ENCODE results near the gene ZBTB21. TPM values are rescaled to one million over a fixed set of nuclear protein-coding genes. Genes with fewer than 3 reads are reported as not detected.

ZBTB21 gene
- total and polyA plus RNA-seq, 2 donors: 5.4 to 7.9 TPM

- WGBS: 98% methylated on average over 9 of the region's 9 CpGs
- DNase-seq (ENCODE audit: low read depth in 6 of 9, low spot score in 9 of 9): no peak
- Histone ChIP-seq H3K27ac (ENCODE audit: low read depth in 1 of 2, low read length in 1 of 2) (no peak overlapping the region), H3K9me3 (ENCODE audit: control insufficient read depth in 2 of 2, insufficient read depth in 1 of 2, low read length in 1 of 2) (peaks cover 0 to 3% of the 10 kb centered on the region in 2 donors), H3K36me3 (ENCODE audit: control insufficient read depth in 2 of 2, insufficient read depth in 2 of 2, low read length in 1 of 2) (no peaks in the 10 kb centered on the region), H3K4me1 (ENCODE audit: control insufficient read depth in 2 of 2, insufficient read depth in 2 of 2, low read length in 2 of 2) (peaks cover 8 to 39% of the 10 kb centered on the region in 2 donors), H3K27me3 (ENCODE audit: control insufficient read depth in 2 of 2, insufficient read depth in 1 of 2, low read length in 1 of 2) (no peaks in the 10 kb centered on the region), H3K4me3 (ENCODE audit: low read length in 2 of 2) (no peak overlapping the region)
Observed at GRCh38 chr21:42055425-42055824, 45.3 kb upstream of the ZBTB21 start.

- H3K4me1 ChIP-seq (ENCODE audit: control insufficient read depth in 2 of 2, insufficient read depth in 2 of 2, low read length in 2 of 2): peaks cover 7 to 21% of the 10 kb centered on the region in 2 donors
- 63% methylated on average over 9 of the region's 9 CpGs for WGBS
- no peak for DNase-seq (ENCODE audit: low read depth in 6 of 9, low spot score in 9 of 9)
- no peak overlapping the region for H3K27ac ChIP-seq (ENCODE audit: low read depth in 1 of 2, low read length in 1 of 2)
- H3K4me3 ChIP-seq (ENCODE audit: low read length in 2 of 2): no peak overlapping the region
- H3K27me3 ChIP-seq (ENCODE audit: control insufficient read depth in 2 of 2, insufficient read depth in 1 of 2, low read length in 1 of 2): no peaks in the 10 kb centered on the region
- no peaks in the 10 kb centered on the region for H3K36me3 ChIP-seq (ENCODE audit: control insufficient read depth in 2 of 2, insufficient read depth in 2 of 2, low read length in 1 of 2)
- peaks cover 0 to 3% of the 10 kb centered on the region in 2 donors for H3K9me3 ChIP-seq (ENCODE audit: control insufficient read depth in 2 of 2, insufficient read depth in 1 of 2, low read length in 1 of 2)
Observed at GRCh38 chr21:42051788-42052187, 41.6 kb upstream of the ZBTB21 start.

- H3K4me1 ChIP-seq (ENCODE audit: control insufficient read depth in 2 of 2, insufficient read depth in 2 of 2, low read length in 2 of 2): peaks cover 0 to 7% of the 10 kb centered on the region in 2 donors
Observed at GRCh38 chr21:42049578-42050430, 39.6 kb upstream of the ZBTB21 start.

GRCh38 chr21:42048870-42049577 lies 38.9 kb upstream of the ZBTB21 start:
- WGBS: 97% methylated on average over 10 of the region's 10 CpGs
- Histone ChIP-seq H3K27me3 (ENCODE audit: control insufficient read depth in 2 of 2, insufficient read depth in 1 of 2, low read length in 1 of 2) (no peaks in the 10 kb centered on the region), H3K4me3 (ENCODE audit: low read length in 2 of 2) (no peak overlapping the region), H3K4me1 (ENCODE audit: control insufficient read depth in 2 of 2, insufficient read depth in 2 of 2, low read length in 2 of 2) (peaks cover 0 to 7% of the 10 kb centered on the region in 2 donors), H3K27ac (ENCODE audit: low read depth in 1 of 2, low read length in 1 of 2) (no peak overlapping the region), H3K36me3 (ENCODE audit: control insufficient read depth in 2 of 2, insufficient read depth in 2 of 2, low read length in 1 of 2) (no peaks in the 10 kb centered on the region), H3K9me3 (ENCODE audit: control insufficient read depth in 2 of 2, insufficient read depth in 1 of 2, low read length in 1 of 2) (no peaks in the 10 kb centered on the region)
- no peak for DNase-seq (ENCODE audit: low read depth in 6 of 9, low spot score in 9 of 9)

More at GRCh38 chr21:42049578-42050430, 39.6 kb upstream of the ZBTB21 start:
- Histone ChIP-seq H3K27me3 (ENCODE audit: control insufficient read depth in 2 of 2, insufficient read depth in 1 of 2, low read length in 1 of 2) (no peaks in the 10 kb centered on the region), H3K27ac (ENCODE audit: low read depth in 1 of 2, low read length in 1 of 2) (no peak overlapping the region), H3K4me3 (ENCODE audit: low read length in 2 of 2) (no peak overlapping the region), H3K9me3 (ENCODE audit: control insufficient read depth in 2 of 2, insufficient read depth in 1 of 2, low read length in 1 of 2) (no peaks in the 10 kb centered on the region), H3K36me3 (ENCODE audit: control insufficient read depth in 2 of 2, insufficient read depth in 2 of 2, low read length in 1 of 2) (no peaks in the 10 kb centered on the region)
- WGBS: 96% methylated on average over 16 of the region's 16 CpGs
- no peak for DNase-seq (ENCODE audit: low read depth in 6 of 9, low spot score in 9 of 9)

- H3K27ac ChIP-seq (ENCODE audit: low read depth in 1 of 2, low read length in 1 of 2): no peak overlapping the region
- H3K9me3 ChIP-seq (ENCODE audit: control insufficient read depth in 2 of 2, insufficient read depth in 1 of 2, low read length in 1 of 2): no peaks in the 10 kb centered on the region
- no peak overlapping the region for H3K4me3 ChIP-seq (ENCODE audit: low read length in 2 of 2)
- H3K27me3 ChIP-seq (ENCODE audit: control insufficient read depth in 2 of 2, insufficient read depth in 1 of 2, low read length in 1 of 2): no peaks in the 10 kb centered on the region
- DNase-seq (ENCODE audit: low read depth in 6 of 9, low spot score in 9 of 9): no peak
- H3K4me1 ChIP-seq (ENCODE audit: control insufficient read depth in 2 of 2, insufficient read depth in 2 of 2, low read length in 2 of 2): peaks cover 0 to 15% of the 10 kb centered on the region in 2 donors
- H3K36me3 ChIP-seq (ENCODE audit: control insufficient read depth in 2 of 2, insufficient read depth in 2 of 2, low read length in 1 of 2): no peaks in the 10 kb centered on the region
- 96% methylated on average over 19 of the region's 19 CpGs for WGBS
Observed at GRCh38 chr21:42047821-42048613, 37.9 kb upstream of the ZBTB21 start.

- Histone ChIP-seq H3K27me3 (ENCODE audit: control insufficient read depth in 2 of 2, insufficient read depth in 1 of 2, low read length in 1 of 2) (no peaks in the 10 kb centered on the region), H3K4me3 (ENCODE audit: low read length in 2 of 2) (no peak overlapping the region), H3K4me1 (ENCODE audit: control insufficient read depth in 2 of 2, insufficient read depth in 2 of 2, low read length in 2 of 2) (peaks cover 8 to 38% of the 10 kb centered on the region in 2 donors), H3K9me3 (ENCODE audit: control insufficient read depth in 2 of 2, insufficient read depth in 1 of 2, low read length in 1 of 2) (peaks cover 0 to 2% of the 10 kb centered on the region in 2 donors), H3K27ac (ENCODE audit: low read depth in 1 of 2, low read length in 1 of 2) (no peak overlapping the region), H3K36me3 (ENCODE audit: control insufficient read depth in 2 of 2, insufficient read depth in 2 of 2, low read length in 1 of 2) (no peaks in the 10 kb centered on the region)
- no peak for DNase-seq (ENCODE audit: low read depth in 6 of 9, low spot score in 9 of 9)
- WGBS: 97% methylated on average over 7 of the region's 7 CpGs
Observed at GRCh38 chr21:42044871-42045495, 34.8 kb upstream of the ZBTB21 start.

DNA sequence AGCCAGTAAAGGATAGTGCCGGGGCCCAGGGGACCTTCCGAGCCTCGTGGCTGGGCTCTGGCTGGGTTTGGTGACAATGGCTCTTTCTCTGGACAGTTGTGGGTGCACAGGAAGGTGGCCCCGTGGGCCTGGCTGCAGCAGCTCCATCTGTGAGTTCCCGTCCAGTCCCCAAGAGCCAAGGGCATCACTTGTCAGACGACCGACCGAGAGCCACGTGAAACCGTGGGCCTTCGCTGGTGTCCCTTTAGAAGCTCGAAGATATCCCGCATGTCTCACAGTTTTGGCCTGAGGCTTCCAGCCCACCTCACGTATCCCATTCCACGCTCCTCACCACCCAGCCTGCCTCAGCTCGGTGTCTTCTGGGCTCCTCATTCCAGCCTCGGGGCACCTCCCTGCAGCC lies 33.8 kb upstream of the ZBTB21 start:
- DNase-seq (ENCODE audit: low read depth in 6 of 9, low spot score in 9 of 9): no peak
- no peaks in the 10 kb centered on the region for H3K36me3 ChIP-seq (ENCODE audit: control insufficient read depth in 2 of 2, insufficient read depth in 2 of 2, low read length in 1 of 2)

DNA sequence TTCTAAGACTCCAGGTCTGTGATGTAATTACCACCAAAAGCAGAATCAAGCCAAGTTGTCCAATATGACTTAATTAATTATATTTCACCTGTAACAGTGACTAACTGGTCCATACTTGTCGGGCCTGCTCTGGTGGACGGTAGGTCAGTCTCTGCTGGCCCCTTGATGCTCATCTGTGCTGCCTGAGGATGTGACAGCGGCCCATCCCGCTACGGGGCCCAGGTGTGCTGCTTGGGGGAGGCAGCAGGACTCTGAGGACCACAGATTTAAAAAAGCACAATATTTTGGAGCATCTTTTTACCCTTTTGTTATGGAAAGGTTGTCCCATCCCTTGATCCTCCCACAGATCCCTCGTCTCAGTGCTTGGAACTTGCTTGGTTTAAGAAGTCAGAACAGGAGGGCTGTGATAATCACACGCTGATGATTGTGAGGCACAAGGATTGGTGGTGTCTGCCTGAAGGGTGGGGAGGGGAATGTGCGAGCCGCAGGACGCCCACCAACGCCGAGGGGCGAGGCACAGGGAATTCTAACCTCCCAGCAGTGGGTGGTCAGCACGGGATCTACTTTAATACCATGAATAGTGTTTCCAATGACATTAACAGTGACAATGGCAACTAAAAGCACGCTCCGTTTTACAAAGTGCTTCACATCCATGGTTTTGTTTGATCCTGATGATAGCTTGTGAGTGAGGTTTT lies 33.2 kb upstream of the ZBTB21 start:
- peak overlapping the region in 1 of 2 donors; percentile 41 for H3K27ac ChIP-seq (ENCODE audit: low read depth in 1 of 2, low read length in 1 of 2)
- no peak overlapping the region for H3K4me3 ChIP-seq (ENCODE audit: low read length in 2 of 2)
- no peaks in the 10 kb centered on the region for H3K27me3 ChIP-seq (ENCODE audit: control insufficient read depth in 2 of 2, insufficient read depth in 1 of 2, low read length in 1 of 2)
- H3K4me1 ChIP-seq (ENCODE audit: control insufficient read depth in 2 of 2, insufficient read depth in 2 of 2, low read length in 2 of 2): peaks cover 16 to 54% of the 10 kb centered on the region in 2 donors
- peaks cover 0 to 9% of the 10 kb centered on the region in 2 donors for H3K9me3 ChIP-seq (ENCODE audit: control insufficient read depth in 2 of 2, insufficient read depth in 1 of 2, low read length in 1 of 2)
- 93% methylated on average over 16 of the region's 16 CpGs for WGBS
- no peaks in the 10 kb centered on the region for H3K36me3 ChIP-seq (ENCODE audit: control insufficient read depth in 2 of 2, insufficient read depth in 2 of 2, low read length in 1 of 2)
- no peak for DNase-seq (ENCODE audit: low read depth in 6 of 9, low spot score in 9 of 9)

More for the DNA sequence above, 33.8 kb upstream of the ZBTB21 start:
- peaks cover 0 to 3% of the 10 kb centered on the region in 2 donors for H3K9me3 ChIP-seq (ENCODE audit: control insufficient read depth in 2 of 2, insufficient read depth in 1 of 2, low read length in 1 of 2)
- no peaks in the 10 kb centered on the region for H3K27me3 ChIP-seq (ENCODE audit: control insufficient read depth in 2 of 2, insufficient read depth in 1 of 2, low read length in 1 of 2)
- 95% methylated on average over 17 of the region's 17 CpGs for WGBS
- peaks cover 16 to 48% of the 10 kb centered on the region in 2 donors for H3K4me1 ChIP-seq (ENCODE audit: control insufficient read depth in 2 of 2, insufficient read depth in 2 of 2, low read length in 2 of 2)
- no peak overlapping the region for H3K4me3 ChIP-seq (ENCODE audit: low read length in 2 of 2)
- H3K27ac ChIP-seq (ENCODE audit: low read depth in 1 of 2, low read length in 1 of 2): no peak overlapping the region

Data from thymus (tissue), 11 donors.